Measurements from ENCODE around the gene FTSJ3. TPM values are rescaled to one million over a fixed set of nuclear protein-coding genes. Genes with fewer than 3 reads are reported as not detected.

Gene FTSJ3, protein sequence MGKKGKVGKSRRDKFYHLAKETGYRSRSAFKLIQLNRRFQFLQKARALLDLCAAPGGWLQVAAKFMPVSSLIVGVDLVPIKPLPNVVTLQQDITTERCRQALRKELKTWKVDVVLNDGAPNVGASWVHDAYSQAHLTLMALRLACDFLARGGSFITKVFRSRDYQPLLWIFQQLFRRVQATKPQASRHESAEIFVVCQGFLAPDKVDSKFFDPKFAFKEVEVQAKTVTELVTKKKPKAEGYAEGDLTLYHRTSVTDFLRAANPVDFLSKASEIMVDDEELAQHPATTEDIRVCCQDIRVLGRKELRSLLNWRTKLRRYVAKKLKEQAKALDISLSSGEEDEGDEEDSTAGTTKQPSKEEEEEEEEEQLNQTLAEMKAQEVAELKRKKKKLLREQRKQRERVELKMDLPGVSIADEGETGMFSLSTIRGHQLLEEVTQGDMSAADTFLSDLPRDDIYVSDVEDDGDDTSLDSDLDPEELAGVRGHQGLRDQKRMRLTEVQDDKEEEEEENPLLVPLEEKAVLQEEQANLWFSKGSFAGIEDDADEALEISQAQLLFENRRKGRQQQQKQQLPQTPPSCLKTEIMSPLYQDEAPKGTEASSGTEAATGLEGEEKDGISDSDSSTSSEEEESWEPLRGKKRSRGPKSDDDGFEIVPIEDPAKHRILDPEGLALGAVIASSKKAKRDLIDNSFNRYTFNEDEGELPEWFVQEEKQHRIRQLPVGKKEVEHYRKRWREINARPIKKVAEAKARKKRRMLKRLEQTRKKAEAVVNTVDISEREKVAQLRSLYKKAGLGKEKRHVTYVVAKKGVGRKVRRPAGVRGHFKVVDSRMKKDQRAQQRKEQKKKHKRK
- 44.9 and 70.6 TPM in 2 replicates for total RNA-seq

GRCh38 chr17:63827002-63827800, at the start of gene FTSJ3, which contains the start of gene PSMC5:
FTSJ3 (minus strand) TSS chr17:63827663; CDS start chr17:63826902, 761 bp downstream.
PSMC5 (plus strand) TSS chr17:63827431; CDS start chr17:63827491, 60 bp downstream.

DNA sequence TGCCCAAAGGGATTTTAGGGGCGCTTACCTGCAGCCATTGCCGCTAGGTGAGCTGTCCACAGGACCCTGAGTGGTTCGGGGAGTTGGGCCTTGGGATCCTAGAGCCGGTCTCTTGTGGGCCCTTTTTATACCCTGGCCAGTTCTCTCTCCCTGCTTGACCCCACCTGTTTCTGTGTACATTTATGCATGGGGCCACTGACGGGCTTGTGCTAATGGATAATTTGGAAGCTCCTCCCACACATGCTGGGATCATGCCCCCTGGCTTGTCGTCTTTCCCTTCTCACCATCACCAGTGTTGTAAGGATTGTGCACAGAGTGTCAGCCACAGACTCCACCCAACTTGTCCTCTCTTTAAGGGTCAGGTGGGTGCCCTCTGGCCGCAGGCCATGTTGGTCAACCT, 46.1 kb upstream of the FTSJ3 start, which contains the start of gene CSH2:
Gene CSH2, minus strand, starts transcription at position 101 of the 400 bp plus-strand sequence. Its CDS starts 63 bp downstream, at position 38.

GRCh38 chr17:63842540-63843386, 15.3 kb upstream of the FTSJ3 start, which contains the start of gene SMARCD2:
SMARCD2 (minus strand) TSS chr17:63842685; CDS start chr17:63842674, 11 bp downstream.

GRCh38 chr17:63774141-63774968, 53.1 kb downstream of the FTSJ3 start, which contains the start of gene DDX42:
DDX42 (plus strand) TSS chr17:63774170; CDS start chr17:63787050, 12,880 bp downstream.

DNA sequence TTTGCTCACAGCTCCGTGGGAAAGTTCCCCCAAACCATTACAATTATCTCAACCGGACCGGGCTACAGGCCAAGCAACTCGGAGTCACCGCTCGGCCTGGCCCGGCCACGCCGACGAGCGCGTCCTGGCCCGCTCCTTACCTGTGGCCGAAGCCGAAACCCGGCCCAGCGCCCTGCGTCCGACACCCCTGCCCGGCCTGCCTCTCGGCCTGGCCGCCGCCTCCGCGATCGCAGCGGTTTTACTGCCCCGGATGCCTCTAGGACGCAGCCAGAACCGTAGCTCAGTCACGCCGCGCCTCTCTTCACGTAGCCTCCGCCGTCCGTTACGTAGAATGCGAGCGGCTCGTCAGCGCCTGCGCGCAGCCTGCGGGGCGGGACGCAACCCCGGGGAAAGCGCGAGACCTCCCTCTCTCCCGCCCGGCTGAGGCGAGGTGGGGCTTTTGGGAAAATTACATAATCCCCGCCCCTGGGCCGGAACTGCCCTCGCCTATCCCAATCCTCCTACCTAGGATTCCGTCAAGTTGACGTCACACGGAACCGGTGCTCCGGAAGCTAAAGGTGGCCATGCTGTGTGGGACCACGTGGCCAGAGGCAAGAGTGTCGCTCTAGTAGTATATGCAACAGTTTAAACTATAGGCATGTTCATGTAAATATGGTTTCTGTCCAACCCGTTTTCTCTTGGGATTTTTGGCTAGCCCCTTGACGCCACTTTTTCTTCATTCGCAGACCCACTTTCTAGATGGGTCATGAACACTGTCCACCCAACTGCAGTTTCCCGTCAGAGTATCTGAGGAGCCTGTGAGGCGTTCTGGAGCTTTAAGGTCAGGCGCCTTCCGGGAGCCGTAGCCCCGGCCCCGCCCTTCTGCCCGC, 54.0 kb downstream of the FTSJ3 start, which contains the start of gene CCDC47:
Gene CCDC47, minus strand, starts transcription at position 326 of the 869 bp plus-strand sequence. CDS start 7,422 bp downstream, outside the sequence.

Other genes starting within 250 kb of the FTSJ3 start
- gene TACO1, start 226.8 kb downstream of the FTSJ3 start, total RNA-seq = 18.4 and 33.9 TPM in 2 replicates
- 16.4 and 17.1 TPM in 2 replicates for gene MAP3K3, start 205.2 kb downstream of the FTSJ3 start, total RNA-seq
- gene LIMD2, start 127.5 kb downstream of the FTSJ3 start, total RNA-seq = 39.3 and 61.0 TPM in 2 replicates
- 18.2 and 28.7 TPM in 2 replicates for gene STRADA, start 85.9 kb downstream of the FTSJ3 start, total RNA-seq
- gene CCDC47, start 54.1 kb downstream of the FTSJ3 start, total RNA-seq = 32.7 and 46.8 TPM in 2 replicates
- 29.7 and 54.5 TPM in 2 replicates for gene DDX42, start 53.5 kb downstream of the FTSJ3 start, total RNA-seq
- 52.6 and 65.1 TPM in 2 replicates for gene PSMC5, start 232 bp downstream of the FTSJ3 start, total RNA-seq
- gene SMARCD2, start 15.0 kb upstream of the FTSJ3 start, total RNA-seq = 91.0 and 180 TPM in 2 replicates
- not detected in 2 replicates for gene CSH2, start 46.0 kb upstream of the FTSJ3 start, total RNA-seq
- not detected in 2 replicates for gene GH2, start 54.3 kb upstream of the FTSJ3 start, total RNA-seq
- not detected in 2 replicates for gene CSH1, start 68.9 kb upstream of the FTSJ3 start, total RNA-seq
- gene CSHL1, start 83.6 kb upstream of the FTSJ3 start, total RNA-seq = not detected in 2 replicates
- not detected in 2 replicates for gene GH1, start 91.2 kb upstream of the FTSJ3 start, total RNA-seq
- not detected in 2 replicates for gene CD79B, start 104.7 kb upstream of the FTSJ3 start, total RNA-seq
- 0.08 TPM in 1 of 2 replicates, not detected in the other for gene SCN4A, start 145.3 kb upstream of the FTSJ3 start, total RNA-seq
- 0.08 and 0.52 TPM in 2 replicates for gene PRR29, start 170.7 kb upstream of the FTSJ3 start, total RNA-seq
- 7.4 and 11.9 TPM in 2 replicates for gene ICAM2, start 193.0 kb upstream of the FTSJ3 start, total RNA-seq

All from epithelial cell of alveolus of lung (primary cell).